Hepatocyte (in vitro differentiated cells): ENCODE data around the gene ARSG. TPM values are rescaled to one million over a fixed set of nuclear protein-coding genes. Genes with fewer than 3 reads are reported as not detected.

Experiments
- DNase-seq: peaks from one replicate; pipeline ENCODE4 v3.0.0-alpha.2; 2016; ENCODE audit warnings: low spot score
- H2AFZ ChIP-seq: fragments of 200-600 bp; sonication (generic); 2 replicates; pipeline ENCODE4 v1.6.0; 2016; ENCODE audit warnings: antibody characterized with exemption, mild to moderate bottlenecking
- H3K27ac ChIP-seq: fragments of 200-600 bp; sonication (generic); 2 replicates; pipeline ENCODE4 v1.5.1; 2016; ENCODE audit warnings: mild to moderate bottlenecking
- H3K27me3 ChIP-seq: fragments of 200-600 bp; sonication (generic); 2 replicates; pipeline ENCODE4 v1.6.1; 2016
- H3K36me3 ChIP-seq: fragments of 200-600 bp; sonication (generic); replicated peaks from 2 replicates; pipeline ENCODE4 v1.5.1; 2016; ENCODE audit warnings: low read depth; ENCODE audit not compliant: insufficient read depth
- H3K4me1 ChIP-seq: fragments of 200-600 bp; sonication (generic); 2 replicates; pipeline ENCODE4 v1.5.1; 2016; ENCODE audit warnings: mild to moderate bottlenecking, moderate library complexity; ENCODE audit not compliant: insufficient read depth
- H3K4me2 ChIP-seq: fragments of 200-600 bp; sonication (generic); 2 replicates; pipeline ENCODE4 v1.6.0; 2016
- H3K4me3 ChIP-seq: fragments of 200-600 bp; sonication (generic); 2 replicates; pipeline ENCODE4 v1.5.1; 2016; ENCODE audit warnings: mild to moderate bottlenecking
- H3K79me2 ChIP-seq: fragments of 200-600 bp; sonication (generic); 2 replicates; pipeline ENCODE4 v1.6.0; 2017; ENCODE audit warnings: mild to moderate bottlenecking
- H3K9me2 ChIP-seq: fragments of 200-600 bp; sonication (generic); replicated peaks from 2 replicates; pipeline ENCODE4 v1.6.0; 2017; ENCODE audit warnings: mild to moderate bottlenecking; ENCODE audit not compliant: insufficient read depth
- H3K9me3 ChIP-seq: fragments of 200-600 bp; sonication (generic); 2 replicates; pipeline ENCODE4 v1.5.1; 2016; ENCODE audit warnings: low read depth, mild to moderate bottlenecking
- H4K20me1 ChIP-seq: fragments of 200-600 bp; sonication (generic); 2 replicates; pipeline ENCODE4 v1.6.0; 2016; ENCODE audit warnings: mild to moderate bottlenecking; ENCODE audit not compliant: insufficient read depth, poor library complexity, severe bottlenecking
- CTCF ChIP-seq: fragments of 200-600 bp; sonication (generic); IDR thresholded peaks from 2 replicates; pipeline ENCODE4 v1.5.1; 2016; ENCODE audit warnings: antibody characterized with exemption, mild to moderate bottlenecking; ENCODE audit not compliant: poor library complexity
- EZH2 ChIP-seq: fragments of 200-600 bp; sonication (generic); IDR thresholded peaks from 2 replicates; pipeline ENCODE4 v1.6.1; 2016; ENCODE audit warnings: antibody characterized with exemption, mild to moderate bottlenecking, borderline replicate concordance
- EZH2phosphoT487 ChIP-seq: fragments of 200-600 bp; sonication (generic); IDR thresholded peaks from one replicate; pipeline ENCODE4 v1.6.1; 2018; ENCODE audit warnings: antibody characterized with exemption, mild to moderate bottlenecking, low read depth, moderate library complexity; ENCODE audit not compliant: unreplicated experiment, severe bottlenecking
- WGBS: methylation state at CpG from one replicate; pipeline ENCODE4 v1.1.6; 2016; ENCODE audit warnings: low lambda C conversion rate; ENCODE audit errors: missing lambda C conversion rate; 5-methylcytosine and 5-hydroxymethylcytosine counted together
- polyA plus RNA-seq: library from polyadenylated mRNA; unstranded; fragments of >200 nt; fragmentation: Nextera tagmentation; extraction: Ambion mirVana; gene quantifications from 2 replicates; pipeline ENCODE4 v1.2.1, GENCODE V29; 2016
- total RNA-seq: library from RNA; depleted of rRNA; stranded (reverse); fragments of >200 nt; gene quantifications from 2 replicates; pipeline ENCODE4 v1.2.3, GENCODE V29; 2014

The ARSG gene
- total and polyA plus RNA-seq, 2 experiments from 2014 or later, result 1.3 to 1.4 TPM

GRCh38 chr17:68356520-68356919 lies 65.2 kb downstream of the ARSG start:
- Histone ChIP-seq H3K27ac (no peak overlapping the region), H2AFZ (no peak overlapping the region), H3K4me2 (no peak overlapping the region), H3K79me2 (no peaks in the 10 kb centered on the region), H3K9me2 (no peaks in the 10 kb centered on the region), H3K4me1 (no peaks in the 10 kb centered on the region), H3K4me3 (no peak overlapping the region), H4K20me1 (no peaks in the 10 kb centered on the region), H3K27me3 (no peaks in the 10 kb centered on the region), H3K9me3 (no peaks in the 10 kb centered on the region), H3K36me3 (no peaks in the 10 kb centered on the region)
- TF ChIP-seq EZH2, result no peak
- TF ChIP-seq EZH2phosphoT487, result no peak
- no peak for TF ChIP-seq CTCF
- WGBS, result 90% methylated on average over 8 of the region's 8 CpGs
- no peak for DNase-seq

GRCh38 chr17:68356949-68357455 lies 65.7 kb downstream of the ARSG start:
- H3K27ac ChIP-seq, result no peak overlapping the region
- TF ChIP-seq CTCF (no peak), EZH2phosphoT487 (no peak), EZH2 (no peak)
- 80% methylated on average over 3 of the region's 3 CpGs for WGBS

GRCh38 chr17:68357886-68358285 lies 66.6 kb downstream of the ARSG start:
- 99% methylated on average over 4 of the region's 4 CpGs for WGBS
- TF ChIP-seq EZH2phosphoT487 (no peak), EZH2 (no peak), CTCF (no peak)
- Histone ChIP-seq H4K20me1 (no peaks in the 10 kb centered on the region), H3K36me3 (no peaks in the 10 kb centered on the region), H3K9me2 (no peaks in the 10 kb centered on the region), H3K9me3 (no peaks in the 10 kb centered on the region), H3K4me2 (no peak overlapping the region), H3K27ac (no peak overlapping the region), H3K79me2 (no peaks in the 10 kb centered on the region), H3K4me1 (no peaks in the 10 kb centered on the region), H3K4me3 (no peak overlapping the region), H2AFZ (no peak overlapping the region), H3K27me3 (no peaks in the 10 kb centered on the region)
- DNase-seq, result no peak

More at GRCh38 chr17:68356949-68357455, 65.7 kb downstream of the ARSG start:
- Histone ChIP-seq H3K79me2 (no peaks in the 10 kb centered on the region), H2AFZ (no peak overlapping the region), H3K4me3 (no peak overlapping the region), H3K27me3 (no peaks in the 10 kb centered on the region), H3K9me2 (no peaks in the 10 kb centered on the region), H3K9me3 (no peaks in the 10 kb centered on the region), H3K36me3 (no peaks in the 10 kb centered on the region), H4K20me1 (no peaks in the 10 kb centered on the region), H3K4me2 (no peak overlapping the region), H3K4me1 (no peaks in the 10 kb centered on the region)
- no peak for DNase-seq
